ENCODE measurements around the gene COL6A1.

The COL6A1 gene

DNA sequence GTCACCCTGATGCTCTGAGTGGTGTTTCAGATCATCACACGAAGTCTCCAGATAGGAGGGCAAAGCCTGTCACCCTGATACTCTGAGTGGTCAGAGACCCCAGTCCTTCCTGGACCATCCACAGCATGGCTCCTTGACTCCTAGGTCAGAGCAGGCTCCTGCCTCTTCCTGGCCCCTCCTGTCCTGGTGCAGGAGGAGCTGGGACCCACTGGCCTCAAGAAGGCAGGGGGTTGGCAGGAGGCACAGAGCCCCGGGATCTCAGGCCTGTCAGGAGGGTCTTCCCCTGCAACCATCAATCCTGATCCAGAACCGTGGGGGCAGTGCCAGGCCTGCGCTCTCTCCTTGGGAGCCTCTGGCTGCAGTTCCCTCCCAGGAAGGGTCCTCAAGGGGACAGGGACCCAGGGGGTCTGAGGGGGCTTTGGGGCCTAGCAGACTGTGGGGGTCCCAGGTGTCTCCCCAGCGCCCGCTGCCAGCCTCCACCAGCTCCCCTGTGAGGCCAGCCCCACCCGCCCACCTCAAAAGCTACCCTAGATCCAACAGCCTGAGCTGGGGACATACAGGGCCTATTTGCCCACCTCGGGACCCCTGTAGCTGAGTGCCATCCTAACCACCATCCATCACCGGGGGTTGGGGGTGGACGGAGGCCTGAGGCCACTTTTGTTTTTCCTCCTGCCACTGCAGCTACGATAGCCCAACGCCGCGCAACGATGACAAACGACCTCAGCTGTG is 27.5 kb downstream of the COL6A1 start:
- TF ChIP-seq, protein P1, sequence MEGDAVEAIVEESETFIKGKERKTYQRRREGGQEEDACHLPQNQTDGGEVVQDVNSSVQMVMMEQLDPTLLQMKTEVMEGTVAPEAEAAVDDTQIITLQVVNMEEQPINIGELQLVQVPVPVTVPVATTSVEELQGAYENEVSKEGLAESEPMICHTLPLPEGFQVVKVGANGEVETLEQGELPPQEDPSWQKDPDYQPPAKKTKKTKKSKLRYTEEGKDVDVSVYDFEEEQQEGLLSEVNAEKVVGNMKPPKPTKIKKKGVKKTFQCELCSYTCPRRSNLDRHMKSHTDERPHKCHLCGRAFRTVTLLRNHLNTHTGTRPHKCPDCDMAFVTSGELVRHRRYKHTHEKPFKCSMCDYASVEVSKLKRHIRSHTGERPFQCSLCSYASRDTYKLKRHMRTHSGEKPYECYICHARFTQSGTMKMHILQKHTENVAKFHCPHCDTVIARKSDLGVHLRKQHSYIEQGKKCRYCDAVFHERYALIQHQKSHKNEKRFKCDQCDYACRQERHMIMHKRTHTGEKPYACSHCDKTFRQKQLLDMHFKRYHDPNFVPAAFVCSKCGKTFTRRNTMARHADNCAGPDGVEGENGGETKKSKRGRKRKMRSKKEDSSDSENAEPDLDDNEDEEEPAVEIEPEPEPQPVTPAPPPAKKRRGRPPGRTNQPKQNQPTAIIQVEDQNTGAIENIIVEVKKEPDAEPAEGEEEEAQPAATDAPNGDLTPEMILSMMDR (IDR thresholded peaks at IDR 0.05; ENCODE audit: low read depth, low read length, missing control alignments): no peak
- no peak overlapping the region for H3K4me3 ChIP-seq (replicated peaks; ENCODE audit: low read depth, low read length)
- no peak for DNase-seq (ENCODE audit: extremely low read depth, low read depth)

DNA sequence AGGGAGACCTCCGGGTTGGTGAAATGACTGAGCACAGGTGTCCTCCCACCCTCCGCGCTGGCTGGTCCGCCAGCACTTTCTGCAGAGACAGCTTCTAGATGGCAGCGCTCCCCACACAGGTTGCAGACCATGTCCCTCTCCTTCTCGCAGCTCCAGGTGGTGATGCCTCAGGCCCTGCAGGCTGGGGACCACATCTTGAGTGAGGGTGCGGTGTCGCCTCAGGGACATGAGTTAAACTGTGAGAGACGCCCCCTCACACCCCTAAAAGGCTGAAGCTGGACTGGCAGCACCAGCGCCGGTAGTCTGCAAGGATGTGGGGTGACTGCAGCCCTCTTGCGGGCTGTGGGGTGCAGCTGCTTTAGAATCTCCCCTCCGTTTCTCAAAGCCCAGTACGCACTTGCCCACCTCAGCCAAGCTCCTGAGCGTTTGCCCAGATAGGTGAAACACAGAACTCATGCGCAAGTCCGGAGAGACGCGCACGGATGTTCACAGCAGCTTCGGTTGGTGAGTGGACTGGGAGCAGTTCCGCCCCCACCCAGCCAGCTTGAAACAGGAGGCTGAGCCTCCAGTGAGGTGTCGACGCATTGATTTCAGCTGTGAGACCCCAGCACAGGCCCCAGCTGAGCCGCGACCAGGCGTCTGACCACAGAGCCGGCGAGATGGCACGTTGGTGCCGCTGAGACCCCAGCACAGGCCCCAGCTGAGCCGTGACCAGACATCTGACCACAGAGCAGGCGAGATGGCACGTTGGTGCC is 28.6 kb downstream of the COL6A1 start:
- H3K4me3 ChIP-seq (replicated peaks; ENCODE audit: low read depth, low read length): no peak overlapping the region
- DNase-seq (ENCODE audit: extremely low read depth, low read depth): no peak
- TF ChIP-seq, protein P1 (IDR thresholded peaks at IDR 0.05; ENCODE audit: low read depth, low read length, missing control alignments): no peak

DNA sequence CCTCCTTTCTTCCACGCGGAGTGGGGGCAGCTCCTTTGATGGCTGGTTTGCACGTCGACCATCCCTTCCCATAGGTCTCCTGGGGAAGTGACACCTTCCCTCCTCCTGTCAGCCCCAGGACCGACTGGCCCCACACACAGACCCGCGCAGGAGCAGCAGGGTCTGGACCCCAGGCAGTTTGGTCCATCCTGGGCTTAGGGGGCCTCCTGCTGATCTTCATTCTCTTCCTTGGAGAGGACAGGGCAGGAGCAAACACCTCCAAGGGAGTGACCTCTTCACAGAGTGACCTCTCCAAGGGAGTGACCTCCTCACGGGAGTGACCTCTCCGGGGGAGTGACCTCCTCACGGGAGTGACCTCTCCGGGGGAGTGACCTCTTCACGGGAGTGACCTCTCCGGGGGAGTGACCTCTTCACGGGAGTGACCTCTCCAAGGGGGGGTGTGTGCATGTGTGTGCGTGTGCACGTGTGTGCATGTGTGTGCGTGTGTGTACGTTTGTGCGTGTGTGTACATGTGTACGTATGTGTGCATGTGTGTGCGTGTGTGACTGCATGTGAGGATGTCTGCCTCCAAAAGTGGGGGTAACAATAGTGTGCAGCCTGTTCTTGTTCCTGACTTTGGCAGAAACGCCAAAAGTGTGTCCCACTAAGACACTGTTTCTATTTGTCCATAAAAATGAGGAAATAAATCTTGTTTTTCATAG is 29.8 kb downstream of the COL6A1 start:
- TF ChIP-seq, protein P1 (IDR thresholded peaks at IDR 0.05; ENCODE audit: low read depth, low read length, missing control alignments): no peak
- DNase-seq (ENCODE audit: extremely low read depth, low read depth): no peak
- no peak overlapping the region for H3K4me3 ChIP-seq (replicated peaks; ENCODE audit: low read depth, low read length)

DNA sequence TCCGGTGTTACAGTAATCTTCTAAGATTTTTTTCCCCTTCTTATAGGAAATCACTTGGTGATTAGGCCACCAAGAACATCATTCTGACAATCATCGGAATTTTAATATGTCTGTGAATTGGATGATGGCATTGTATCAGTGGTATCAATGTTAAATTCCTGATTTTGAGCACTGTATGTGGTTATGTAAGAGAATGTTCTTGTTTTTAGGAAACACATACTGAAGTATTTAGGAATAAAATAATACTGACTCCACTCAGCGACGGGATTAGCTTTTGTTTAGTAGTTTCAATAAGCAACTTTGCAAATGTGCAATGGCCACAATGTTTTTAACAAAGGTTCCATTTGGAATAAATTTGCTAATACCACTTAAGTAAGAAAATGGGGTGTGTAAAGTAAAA is 30.6 kb downstream of the COL6A1 start:
- no peak for DNase-seq (ENCODE audit: extremely low read depth, low read depth)
- H3K4me3 ChIP-seq (replicated peaks; ENCODE audit: low read depth, low read length): no peak overlapping the region
- TF ChIP-seq, protein P1 (IDR thresholded peaks at IDR 0.05; ENCODE audit: low read depth, low read length, missing control alignments): no peak

DNA sequence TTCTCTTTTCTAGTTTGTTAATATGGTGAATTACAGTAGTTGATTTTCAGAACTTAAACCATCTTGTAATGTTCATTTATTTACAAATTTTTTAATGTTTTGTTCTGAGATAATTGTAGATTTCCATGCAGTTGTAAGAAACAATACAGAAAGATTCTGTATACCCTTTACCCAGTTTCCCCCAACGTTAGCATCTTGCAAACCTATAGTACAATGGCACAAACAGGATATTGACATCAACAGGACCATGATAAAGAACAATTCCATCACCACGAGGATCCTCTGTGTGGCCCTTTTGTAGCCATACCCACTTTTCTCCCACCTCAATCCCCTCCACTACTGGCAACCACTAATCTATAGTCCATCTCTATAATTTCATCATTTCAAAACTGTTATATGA is 33.3 kb downstream of the COL6A1 start:
- DNase-seq (ENCODE audit: extremely low read depth, low read depth): no peak
- H3K4me3 ChIP-seq (replicated peaks; ENCODE audit: low read depth, low read length): no peak overlapping the region
- TF ChIP-seq, protein P1 (IDR thresholded peaks at IDR 0.05; ENCODE audit: low read depth, low read length, missing control alignments): no peak

DNA sequence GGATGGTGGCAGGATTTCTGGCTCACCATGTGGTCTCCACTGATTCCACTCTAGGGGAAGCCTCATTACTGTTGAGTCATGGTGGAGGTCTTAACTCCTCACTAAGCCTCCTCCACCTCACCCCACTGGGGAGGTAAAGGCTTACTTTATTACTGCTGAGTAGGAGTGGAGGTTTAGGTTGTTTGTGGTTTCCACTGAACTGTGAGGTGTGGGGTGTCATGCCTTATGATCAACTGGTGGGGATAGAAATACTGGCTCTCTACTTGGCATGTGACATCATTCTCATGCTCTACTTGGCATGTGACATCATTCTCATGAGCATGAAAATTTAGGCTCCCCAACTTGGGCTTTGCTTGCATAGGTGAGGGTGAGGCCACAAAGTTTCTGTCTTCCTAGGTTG is 35.6 kb downstream of the COL6A1 start:
- H3K4me3 ChIP-seq (replicated peaks; ENCODE audit: low read depth, low read length): no peak overlapping the region
- TF ChIP-seq, protein P1 (IDR thresholded peaks at IDR 0.05; ENCODE audit: low read depth, low read length, missing control alignments): no peak

More for the DNA sequence above, 35.6 kb downstream of the COL6A1 start:
- DNase-seq (ENCODE audit: extremely low read depth, low read depth): no peak

Measured in HFF-Myc (cell line).